Dendritic cell treated with granulocyte-macrophage colony-stimulating factor and Interleukin-4, amounts not matched to agents 40 ng/mL and 50 ng/mL, for 4 days (primary cell): ENCODE data around the gene APBA2.
"Not testable (repeated sequence)": the region's sequence is repeated elsewhere in the genome, so short reads cannot be mapped to it uniquely, and the experiment has no call there.

ENCODE experiments used
- H3K27ac Mint-ChIP-seq: one replicate; pipeline ENCODE4 v1.8.0; 2022; ENCODE audit warnings: mild to moderate bottlenecking, mixed read lengths
- H3K27me3 Mint-ChIP-seq: one replicate; pipeline ENCODE4 v1.8.0; 2022; ENCODE audit warnings: mild to moderate bottlenecking, mixed read lengths
- H3K36me3 Mint-ChIP-seq: one replicate; pipeline ENCODE4 v1.8.0; 2022; ENCODE audit warnings: low read depth, mixed read lengths
- H3K4me1 Mint-ChIP-seq: one replicate; pipeline ENCODE4 v1.8.0; 2022; ENCODE audit warnings: low read depth, mixed read lengths
- H3K4me3 Mint-ChIP-seq: one replicate; pipeline ENCODE4 v1.8.0; 2022; ENCODE audit warnings: mild to moderate bottlenecking, moderate library complexity, mixed read lengths
- H3K9me3 Mint-ChIP-seq: one replicate; pipeline ENCODE4 v1.8.0; 2022; ENCODE audit warnings: mixed read lengths
- intact Hi-C: fragments of 100-400 bp; cut with micrococcal nuclease; formaldehyde crosslinking; loops from one replicate; pipeline ENCODE4 v1.15.0; 2022

Gene APBA2

DNA sequence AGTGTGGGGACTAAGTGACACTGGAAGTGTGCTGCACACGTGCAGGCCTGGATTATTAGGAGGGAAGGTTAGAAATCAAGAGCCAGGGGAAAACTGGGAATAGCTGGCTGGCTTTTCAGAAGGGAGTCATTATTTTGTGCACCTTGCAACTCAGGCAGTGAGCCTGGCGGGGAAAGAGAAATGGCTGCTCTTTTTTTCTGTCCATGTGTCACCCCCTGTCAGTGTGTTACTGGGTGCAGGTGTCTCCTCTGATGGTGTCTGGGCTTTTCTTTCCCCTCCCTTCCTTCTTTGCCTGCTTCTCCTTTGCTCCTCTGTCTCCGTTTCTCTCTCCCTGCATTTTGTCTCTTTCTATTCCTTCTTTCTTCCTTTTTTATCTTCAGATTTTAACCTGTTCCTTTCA, 130.7 kb downstream of the APBA2 start:
- intact Hi-C loops: no loop called here
- Mint-ChIP-seq H3K4me3 (no peak overlapping the region), H3K4me1 (no peaks in the 10 kb centered on the region), H3K27me3 (no peaks in the 10 kb centered on the region), H3K9me3 (no peaks in the 10 kb centered on the region), H3K27ac (no peak overlapping the region), H3K36me3 (no peaks in the 10 kb centered on the region)

DNA sequence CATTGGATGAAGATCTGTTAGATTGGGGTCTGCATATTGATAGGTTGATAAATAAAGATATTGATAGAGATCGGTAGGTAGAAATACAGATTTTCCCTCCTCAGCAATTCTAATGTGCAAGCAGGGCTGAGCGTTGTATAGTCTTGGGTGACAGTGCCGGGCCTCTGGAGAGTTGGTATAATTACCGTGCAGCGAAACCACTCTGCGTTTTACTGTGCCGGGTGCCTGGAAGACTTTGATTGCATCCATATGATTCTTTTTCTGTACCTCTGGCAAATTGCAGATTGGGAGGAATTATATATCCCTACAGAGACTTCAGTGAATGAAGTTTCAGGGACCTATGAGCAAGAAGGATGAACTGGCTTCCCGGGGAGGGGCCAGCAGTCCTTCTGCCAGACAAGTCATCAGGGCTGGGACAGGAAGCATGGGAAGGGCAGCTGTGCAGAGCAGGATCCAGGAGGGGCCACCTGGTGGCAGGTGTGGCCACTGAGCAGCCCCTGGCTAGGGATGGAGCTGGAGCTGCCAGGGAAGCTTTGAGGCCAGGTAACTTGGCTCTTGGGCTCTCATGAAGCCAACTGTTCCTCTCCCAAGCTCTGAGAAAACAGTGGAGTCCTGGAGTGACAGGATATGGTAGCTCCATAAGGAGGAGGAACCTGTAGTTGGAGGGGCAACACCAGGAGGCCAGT, 132.5 kb downstream of the APBA2 start:
- no peaks in the 10 kb centered on the region for H3K36me3 Mint-ChIP-seq
- H3K27ac Mint-ChIP-seq: no peak overlapping the region
- no peaks in the 10 kb centered on the region for H3K4me1 Mint-ChIP-seq
- no peak overlapping the region for H3K4me3 Mint-ChIP-seq
- intact Hi-C loops: no loop called here
- no peaks in the 10 kb centered on the region for H3K9me3 Mint-ChIP-seq
- no peaks in the 10 kb centered on the region for H3K27me3 Mint-ChIP-seq

DNA sequence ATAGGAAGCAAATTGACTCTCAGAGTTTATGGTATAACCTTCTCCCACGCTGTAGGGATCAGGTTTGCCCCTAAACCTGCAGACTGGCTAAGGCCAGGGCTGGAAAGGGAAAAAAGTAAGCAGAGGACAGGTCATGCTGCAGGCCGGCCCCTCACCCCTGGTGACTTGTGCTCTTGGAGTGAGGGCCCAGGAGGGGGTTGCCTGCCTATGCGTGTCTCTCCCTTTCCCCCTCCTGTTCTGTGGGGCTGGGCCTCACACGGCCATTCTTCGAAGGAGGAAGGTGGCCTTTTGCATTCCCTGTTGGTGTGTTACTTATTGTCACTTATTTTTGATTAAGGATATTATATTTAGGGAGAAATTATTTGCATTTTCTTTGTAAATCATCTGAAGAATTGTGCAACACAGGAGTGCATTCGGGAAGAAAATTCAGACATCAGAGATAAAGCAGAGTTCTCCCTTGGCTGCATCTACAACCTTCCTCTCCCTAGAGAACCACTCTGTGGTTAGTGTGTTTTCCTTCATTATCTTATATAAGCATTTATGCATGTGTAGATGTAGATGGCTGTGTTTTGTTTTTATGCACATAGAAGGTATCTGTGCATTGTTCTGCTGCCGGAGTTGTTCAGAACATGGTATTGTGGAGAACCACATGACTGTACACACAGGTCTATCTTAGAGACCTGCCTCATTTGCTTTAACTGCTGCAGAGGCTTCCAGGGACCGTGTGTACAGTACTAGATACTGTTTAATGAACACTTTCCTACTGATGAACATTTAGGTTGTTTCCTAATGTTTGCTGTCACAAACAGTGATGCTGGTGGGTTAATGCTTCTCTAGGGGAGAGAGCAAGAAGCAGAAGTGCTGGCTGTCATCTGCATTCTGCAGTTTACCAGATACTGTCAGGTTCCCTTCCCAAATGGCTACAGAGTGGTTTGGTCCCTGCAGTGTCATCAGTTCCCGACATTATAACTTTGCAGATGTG, 133.5 kb downstream of the APBA2 start:
- H3K36me3 Mint-ChIP-seq: no peaks in the 10 kb centered on the region
- H3K4me3 Mint-ChIP-seq: no peak overlapping the region
- no peak overlapping the region for H3K27ac Mint-ChIP-seq
- no peaks in the 10 kb centered on the region for H3K27me3 Mint-ChIP-seq
- H3K4me1 Mint-ChIP-seq: no peaks in the 10 kb centered on the region
- intact Hi-C loops: no loop called here
- H3K9me3 Mint-ChIP-seq: no peaks in the 10 kb centered on the region

DNA sequence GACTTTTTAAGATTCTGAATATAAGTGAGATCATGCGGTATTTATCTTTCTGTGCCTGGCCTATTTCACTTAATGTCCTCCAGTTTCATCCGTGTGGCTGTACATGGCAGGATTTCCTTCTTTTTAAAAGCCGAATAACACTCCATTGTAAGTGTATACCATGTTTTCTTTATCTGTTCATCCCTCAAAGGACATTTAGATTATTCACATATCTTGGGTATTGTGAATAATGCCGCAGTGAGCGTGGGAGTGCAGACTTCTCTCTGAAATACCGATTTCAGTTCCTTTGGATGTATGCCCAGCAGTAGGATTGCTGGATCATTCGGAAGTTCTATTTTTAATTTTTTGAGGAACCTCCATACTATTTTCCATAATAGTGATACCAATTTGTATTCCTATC, 136.1 kb downstream of the APBA2 start:
- Mint-ChIP-seq H3K27me3 (no peaks in the 10 kb centered on the region), H3K27ac (no peak overlapping the region), H3K9me3 (no peaks in the 10 kb centered on the region), H3K36me3 (no peaks in the 10 kb centered on the region), H3K4me3 (no peak overlapping the region), H3K4me1 (no peaks in the 10 kb centered on the region)
- intact Hi-C loops: no loop called here

DNA sequence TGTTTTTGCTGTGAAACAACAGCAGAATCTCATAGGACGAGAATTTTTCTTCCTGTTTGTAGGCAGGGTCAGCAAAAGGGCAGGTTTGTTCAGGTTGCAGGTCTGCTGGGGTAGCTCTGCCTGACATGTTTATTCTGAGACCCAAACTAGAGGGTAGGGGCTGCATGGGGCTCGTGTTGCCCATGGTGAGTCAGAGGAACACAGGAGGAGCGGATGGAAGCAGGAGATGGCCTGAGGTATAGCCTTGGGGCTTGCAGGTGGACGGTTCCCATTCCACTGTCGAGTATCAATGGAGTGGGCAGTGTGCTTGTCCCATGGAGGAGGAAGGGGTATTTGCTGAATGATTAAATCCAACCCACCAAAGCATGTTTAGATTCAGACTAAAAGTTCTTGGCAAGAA, 138.9 kb downstream of the APBA2 start:
- H3K27me3 Mint-ChIP-seq: no peaks in the 10 kb centered on the region
- no peak overlapping the region for H3K27ac Mint-ChIP-seq
- H3K4me1 Mint-ChIP-seq: no peaks in the 10 kb centered on the region
- intact Hi-C loops: no loop called here
- no peak overlapping the region for H3K4me3 Mint-ChIP-seq
- H3K36me3 Mint-ChIP-seq: no peaks in the 10 kb centered on the region
- no peaks in the 10 kb centered on the region for H3K9me3 Mint-ChIP-seq

DNA sequence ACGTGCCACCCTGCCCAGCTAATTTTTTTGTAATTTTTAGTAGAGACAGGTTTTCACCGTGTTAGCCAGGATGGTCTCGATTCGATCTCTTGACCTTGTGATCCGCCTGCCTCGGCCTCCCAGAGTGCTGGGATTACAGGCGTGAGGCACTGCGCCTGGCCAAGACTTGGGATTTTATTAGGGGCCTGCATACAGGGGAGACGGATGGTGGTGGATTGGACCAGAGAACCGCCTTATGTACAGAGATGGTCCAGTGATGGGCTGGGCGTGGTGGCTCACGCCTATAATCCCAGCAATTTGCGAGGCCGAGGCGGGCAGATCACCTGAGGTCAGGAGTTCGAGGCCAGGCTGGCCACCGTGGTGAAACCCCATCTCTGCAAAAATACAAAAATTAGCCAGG, 139.6 kb downstream of the APBA2 start:
- H3K9me3 Mint-ChIP-seq, H3K4me3 Mint-ChIP-seq, H3K4me1 Mint-ChIP-seq, intact Hi-C loops, H3K27ac Mint-ChIP-seq, H3K27me3 Mint-ChIP-seq, H3K36me3 Mint-ChIP-seq: not testable (repeated sequence)

DNA sequence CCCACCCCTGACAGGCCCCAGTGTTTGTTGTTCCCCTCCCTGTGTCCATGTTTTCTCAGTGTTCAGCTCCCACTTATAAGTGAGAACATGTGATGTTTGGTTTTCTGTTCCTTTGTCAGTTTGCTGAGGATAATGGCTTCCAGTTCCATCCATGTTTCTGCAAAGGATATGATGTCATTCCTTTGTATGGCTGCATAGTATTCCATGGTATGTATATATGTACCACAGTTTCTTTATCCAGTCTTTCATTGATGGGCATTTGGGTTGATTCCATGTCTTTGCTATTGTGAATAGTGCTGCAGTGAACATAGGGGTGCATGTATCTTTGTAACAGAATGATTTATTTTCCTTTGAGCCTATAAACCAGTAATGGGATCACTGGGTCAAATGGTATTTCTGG, 142.4 kb downstream of the APBA2 start:
- peaks cover 11% of the 10 kb centered on the region for H3K9me3 Mint-ChIP-seq
- H3K4me3 Mint-ChIP-seq, H3K36me3 Mint-ChIP-seq, H3K27ac Mint-ChIP-seq, H3K27me3 Mint-ChIP-seq, intact Hi-C loops, H3K4me1 Mint-ChIP-seq: not testable (repeated sequence)

DNA sequence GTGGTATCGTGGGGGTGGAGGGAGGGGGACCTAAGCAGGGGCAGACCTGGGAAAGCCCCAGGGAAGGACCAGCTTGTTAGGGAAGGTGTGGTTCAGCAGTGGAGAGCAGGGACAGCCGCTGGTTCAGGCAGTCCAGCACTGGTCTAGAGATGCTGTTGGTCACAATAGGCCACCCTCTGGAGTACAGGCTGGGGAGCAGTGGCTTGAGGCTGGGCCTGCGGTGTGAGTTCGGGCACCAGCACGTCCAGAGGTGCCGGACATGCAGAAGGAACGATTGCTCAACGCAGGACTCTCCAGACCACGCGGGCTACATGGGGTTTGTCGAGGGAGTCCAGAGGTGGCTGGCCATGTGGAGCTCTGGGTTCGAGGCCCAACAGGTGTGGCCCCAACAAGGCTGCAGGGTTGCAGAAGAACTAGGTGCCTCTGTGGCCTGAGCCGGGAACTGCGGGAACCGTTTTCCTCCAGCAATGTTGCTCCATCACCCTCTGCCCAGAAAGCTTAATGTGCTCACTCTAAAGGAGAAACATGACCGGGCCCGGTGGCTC, 143.9 kb downstream of the APBA2 start:
- Mint-ChIP-seq H3K9me3 (peaks cover 11% of the 10 kb centered on the region), H3K27ac (no peak overlapping the region), H3K4me3 (no peak overlapping the region), H3K27me3 (no peaks in the 10 kb centered on the region), H3K36me3 (no peaks in the 10 kb centered on the region), H3K4me1 (no peaks in the 10 kb centered on the region)
- intact Hi-C loops: no loop called here

DNA sequence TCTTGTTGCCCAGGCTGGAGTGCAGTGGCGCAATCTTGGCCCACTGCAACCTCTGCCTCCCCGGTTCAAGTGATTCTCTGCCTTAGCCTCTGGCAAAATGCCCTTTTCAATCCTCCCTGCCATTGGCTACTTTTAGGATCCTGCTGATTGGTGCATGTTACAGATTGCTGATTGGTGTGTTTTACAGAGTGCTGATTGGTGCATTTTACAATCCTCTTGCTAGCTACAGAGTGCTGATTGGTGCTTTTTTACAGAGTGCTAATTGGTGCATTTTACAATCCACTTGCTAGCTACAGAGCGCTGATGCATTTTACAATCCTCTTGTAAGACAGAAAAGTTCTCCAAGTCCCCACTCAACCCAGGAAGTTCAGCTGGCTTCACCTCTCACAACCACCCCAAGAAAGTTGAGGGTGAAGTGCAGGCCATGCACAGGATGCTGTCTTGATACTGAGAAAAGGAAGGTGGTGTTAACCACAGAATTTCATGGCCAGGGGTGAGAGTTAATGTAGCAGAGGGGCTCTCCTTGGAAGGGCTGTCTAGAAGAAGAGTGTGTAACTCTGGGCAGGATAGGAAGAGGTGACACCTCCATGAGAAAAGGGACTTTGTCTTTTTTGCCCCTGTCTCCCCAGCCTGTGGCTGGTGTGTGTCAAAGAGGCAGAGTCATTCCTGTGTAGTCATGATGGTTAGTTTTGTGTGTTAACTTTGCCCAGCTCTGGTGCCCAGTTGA, 145.9 kb downstream of the APBA2 start:
- H3K4me1 Mint-ChIP-seq: no peaks in the 10 kb centered on the region
- H3K36me3 Mint-ChIP-seq: no peaks in the 10 kb centered on the region
- intact Hi-C loops: no loop called here

DNA sequence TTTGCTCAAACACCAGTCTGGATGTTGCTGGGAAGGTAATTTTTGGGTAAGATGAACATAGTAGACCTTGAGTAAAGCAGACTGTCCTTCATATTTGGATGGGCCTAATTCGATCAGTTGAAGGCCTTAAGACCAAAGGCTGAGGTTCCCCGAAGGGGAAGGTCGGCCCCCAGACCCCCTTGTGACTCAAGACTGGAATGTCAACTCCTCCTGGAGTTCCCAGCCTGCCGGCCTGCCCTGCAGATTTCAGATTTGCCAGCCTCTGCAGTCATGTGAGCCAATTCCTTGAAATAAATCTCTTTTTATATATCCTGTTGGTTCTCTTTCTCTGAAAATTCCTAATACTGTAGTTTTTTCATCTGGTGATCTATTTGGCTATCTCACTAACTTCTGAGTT, 146.5 kb downstream of the APBA2 start:
- Mint-ChIP-seq H3K4me3 (no peak overlapping the region), H3K36me3 (no peaks in the 10 kb centered on the region)

More for the DNA sequence above, 145.9 kb downstream of the APBA2 start:
- Mint-ChIP-seq H3K4me3 (no peak overlapping the region), H3K27me3 (no peaks in the 10 kb centered on the region), H3K27ac (no peak overlapping the region), H3K9me3 (peaks cover 11% of the 10 kb centered on the region)

DNA sequence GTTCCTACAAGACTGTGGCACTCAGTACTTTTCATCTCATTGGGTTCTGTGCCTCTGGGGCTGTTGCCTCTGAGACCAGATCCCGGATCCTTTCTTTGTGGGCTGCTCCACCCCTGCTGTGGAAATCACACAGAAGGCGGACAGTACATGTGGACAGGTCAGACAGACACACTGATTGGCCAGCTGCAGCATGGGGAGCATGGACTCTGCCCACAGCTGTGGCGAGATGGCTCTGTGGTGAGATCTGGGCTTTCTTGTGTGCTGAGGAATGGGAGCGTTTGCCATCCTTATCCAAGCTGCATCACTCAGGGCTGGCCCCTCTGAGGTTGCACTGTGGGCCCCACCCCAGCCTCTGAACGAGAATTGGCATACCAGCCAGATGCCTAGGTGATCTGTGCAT, 147.0 kb downstream of the APBA2 start:
- Mint-ChIP-seq H3K9me3 (peaks cover 11% of the 10 kb centered on the region), H3K36me3 (no peaks in the 10 kb centered on the region), H3K4me1 (no peaks in the 10 kb centered on the region), H3K4me3 (no peak overlapping the region), H3K27me3 (no peaks in the 10 kb centered on the region), H3K27ac (no peak overlapping the region)
- intact Hi-C loops: no loop called here

More for the DNA sequence above, 146.5 kb downstream of the APBA2 start:
- no peaks in the 10 kb centered on the region for H3K4me1 Mint-ChIP-seq
- H3K27me3 Mint-ChIP-seq: no peaks in the 10 kb centered on the region
- intact Hi-C loops: no loop called here
- H3K9me3 Mint-ChIP-seq: peaks cover 11% of the 10 kb centered on the region
- no peak overlapping the region for H3K27ac Mint-ChIP-seq

DNA sequence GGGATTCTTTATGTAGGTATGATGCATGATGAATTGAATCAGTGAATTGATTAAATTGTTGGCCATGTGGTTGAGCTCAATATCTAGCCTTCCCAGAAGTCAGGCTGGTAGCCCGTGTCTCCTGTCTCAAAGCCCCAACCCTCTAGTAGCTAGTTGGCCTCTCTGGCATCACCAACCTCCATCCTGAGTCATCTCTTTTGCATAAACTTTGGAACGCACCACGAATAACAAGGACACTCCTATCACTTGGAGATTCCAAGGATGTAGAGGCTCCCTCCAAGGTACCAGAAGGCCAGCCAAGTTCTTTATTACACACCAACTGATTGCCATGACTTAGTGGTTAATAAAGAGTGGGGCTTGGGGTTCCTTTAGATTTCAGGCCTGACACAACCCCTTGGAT, 148.4 kb downstream of the APBA2 start:
- H3K36me3 Mint-ChIP-seq: no peaks in the 10 kb centered on the region
- no peak overlapping the region for H3K27ac Mint-ChIP-seq
- H3K4me3 Mint-ChIP-seq: no peak overlapping the region
- peaks cover 11% of the 10 kb centered on the region for H3K9me3 Mint-ChIP-seq
- H3K27me3 Mint-ChIP-seq: no peaks in the 10 kb centered on the region
- intact Hi-C loops: no loop called here
- no peaks in the 10 kb centered on the region for H3K4me1 Mint-ChIP-seq

DNA sequence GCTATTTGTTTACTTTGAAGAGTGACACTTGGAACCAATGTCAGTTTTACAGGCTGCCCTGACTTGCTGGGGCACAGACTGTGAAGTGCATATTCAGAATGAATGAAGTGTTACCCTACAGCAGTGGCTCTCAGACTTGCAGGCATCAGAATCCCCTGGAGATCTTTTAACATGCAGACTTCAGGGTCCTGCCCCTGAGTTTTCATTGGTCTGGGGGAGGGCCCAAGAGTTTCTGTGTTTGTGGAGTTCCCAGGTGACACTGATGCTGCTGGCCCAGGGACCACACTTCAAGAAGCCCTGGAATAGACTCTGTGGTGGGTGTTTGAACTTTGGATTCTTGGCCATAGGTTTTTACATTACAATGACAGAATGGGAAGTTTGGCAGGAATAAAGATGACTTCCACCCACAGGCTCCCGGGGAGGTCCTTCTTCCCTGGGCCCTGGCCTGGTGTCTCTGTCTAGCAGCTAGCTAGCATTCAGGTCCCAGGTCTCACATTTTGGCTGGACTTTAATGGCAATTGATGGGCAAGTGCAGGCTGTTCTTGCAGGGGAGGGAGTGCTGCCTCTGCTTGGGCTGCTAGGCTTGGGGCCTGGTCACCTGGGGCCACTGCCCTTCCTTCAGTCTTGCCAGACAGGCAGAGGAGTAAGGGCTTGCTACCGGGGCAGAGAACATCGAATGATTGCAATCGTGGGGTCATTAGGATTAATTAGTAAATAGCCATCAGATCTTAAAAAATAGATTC, 149.0 kb downstream of the APBA2 start:
- no peaks in the 10 kb centered on the region for H3K36me3 Mint-ChIP-seq
- H3K4me1 Mint-ChIP-seq: no peaks in the 10 kb centered on the region
- H3K4me3 Mint-ChIP-seq: no peak overlapping the region
- H3K27ac Mint-ChIP-seq: no peak overlapping the region
- H3K9me3 Mint-ChIP-seq: peaks cover 11% of the 10 kb centered on the region
- no peaks in the 10 kb centered on the region for H3K27me3 Mint-ChIP-seq
- intact Hi-C loops: no loop called here
